ENCODE measurements around the gene MEGF11.
A peak's percentile ranks its signal among the peaks of the same experiment; 100 is the strongest.

Gene MEGF11

GRCh38 chr15:66131831-66132230, 121.7 kb downstream of the MEGF11 start:
- ChIA-PET CTCF (no interaction called here), POLR2A (no interaction called here)
- TF ChIP-seq ZFP69B (tag by site-specific recombination; IDR thresholded peaks at IDR 0.05) = no peak
- TF ChIP-seq ZNF416 (tag by site-specific recombination; IDR thresholded peaks at IDR 0.05) = no peak
- no peak for TF ChIP-seq BCL11A (tag by site-specific recombination; IDR thresholded peaks at IDR 0.05; ENCODE audit: low read depth)
- TF ChIP-seq ZNF629 (tag by site-specific recombination; IDR thresholded peaks at IDR 0.05) = no peak
- TF ChIP-seq ATF2 (tag by site-specific recombination; IDR thresholded peaks at IDR 0.05; ENCODE audit: low read depth) = no peak
- TF ChIP-seq ZNF19 (tag by site-specific recombination; IDR thresholded peaks at IDR 0.05; ENCODE audit: low read depth) = no peak
- TF ChIP-seq ZNF169 (tag by site-specific recombination; IDR thresholded peaks at IDR 0.05) = no peak
- TF ChIP-seq REPIN1 (tag by site-specific recombination; IDR thresholded peaks at IDR 0.05; ENCODE audit: low read depth) = no peak
- TF ChIP-seq ZNF621 (tag by site-specific recombination; IDR thresholded peaks at IDR 0.05) = no peak
- no peak for TF ChIP-seq TCF7L2 (IDR thresholded peaks at IDR 0.05; ENCODE audit: borderline replicate concordance, low read depth, low read length)
- no peak for TF ChIP-seq ZBTB44 (tag by site-specific recombination; IDR thresholded peaks at IDR 0.05)
- TF ChIP-seq ZNF391 (tag by site-specific recombination; IDR thresholded peaks at IDR 0.05; ENCODE audit: borderline replicate concordance, low read depth) = no peak
- no peak for TF ChIP-seq ZSCAN23 (tag by site-specific recombination; IDR thresholded peaks at IDR 0.05)
- TF ChIP-seq GLI2 (tag by site-specific recombination; IDR thresholded peaks at IDR 0.05; ENCODE audit: borderline replicate concordance, low read depth) = no peak
- Histone ChIP-seq H3K36me3 (ENCODE audit: control insufficient read depth in 2 of 2, insufficient read depth in 1 of 2, low read length in 2 of 2) (no peaks in the 10 kb centered on the region), H3K9me3 (ENCODE audit: control insufficient read depth, insufficient read depth, low read depth, low read length) (no peaks in the 10 kb centered on the region), H3K4me1 (ENCODE audit: control insufficient read depth, insufficient read depth, low read length) (no peaks in the 10 kb centered on the region), H3K4me3 (ENCODE audit: low read depth, low read length) (no peak overlapping the region), H3K27ac (ENCODE audit: extremely low read depth, low read depth, low read length) (no peak overlapping the region)

- CTCF ChIA-PET = no interaction called here
Observed at GRCh38 chr15:66131200-66131599, 122.3 kb downstream of the MEGF11 start.

GRCh38 chr15:66130496-66131034, 123.0 kb downstream of the MEGF11 start:
- H3K9me3 ChIP-seq (ENCODE audit: control insufficient read depth, insufficient read depth, low read depth, low read length) = no peaks in the 10 kb centered on the region
- no peak overlapping the region for H3K4me3 ChIP-seq (ENCODE audit: low read depth, low read length)
- H3K4me1 ChIP-seq (ENCODE audit: control insufficient read depth, insufficient read depth, low read length) = 0 out of 2 replicates have a peak, but pooled peaks cover 3% of the 10 kb centered on the region
- H3K27ac ChIP-seq (ENCODE audit: extremely low read depth, low read depth, low read length) = no peak overlapping the region
- ChIA-PET POLR2A (no interaction called here), CTCF (no interaction called here)
- H3K36me3 ChIP-seq (ENCODE audit: control insufficient read depth in 2 of 2, insufficient read depth in 1 of 2, low read length in 2 of 2) = no peaks in the 10 kb centered on the region
- TF ChIP-seq CTCF (tag by site-specific recombination; IDR thresholded peaks at IDR 0.05) = 0 out of 2 replicates have a peak, but pooled peaks have one; percentile 13
- TF ChIP-seq OVOL3 (tag by site-specific recombination; IDR thresholded peaks at IDR 0.05) = no peak
- TF ChIP-seq PRDM1 (tag by site-specific recombination; IDR thresholded peaks at IDR 0.05) = peak; percentile 91
- peak; percentile 91 for TF ChIP-seq ZNF366 (tag by site-specific recombination; conservative IDR thresholded peaks at IDR 0.05)

More at GRCh38 chr15:66131200-66131599, 122.3 kb downstream of the MEGF11 start:
- Histone ChIP-seq H3K27ac (ENCODE audit: extremely low read depth, low read depth, low read length) (no peak overlapping the region), H3K9me3 (ENCODE audit: control insufficient read depth, insufficient read depth, low read depth, low read length) (no peaks in the 10 kb centered on the region), H3K4me1 (ENCODE audit: control insufficient read depth, insufficient read depth, low read length) (0 out of 2 replicates have a peak, but pooled peaks cover under 1% of the 10 kb centered on the region), H3K4me3 (ENCODE audit: low read depth, low read length) (no peak overlapping the region), H3K36me3 (ENCODE audit: control insufficient read depth in 2 of 2, insufficient read depth in 1 of 2, low read length in 2 of 2) (no peaks in the 10 kb centered on the region)
- TF ChIP-seq ZNF658 (tag by site-specific recombination; IDR thresholded peaks at IDR 0.05) (no peak), ZFHX2 (tag by site-specific recombination; conservative IDR thresholded peaks at IDR 0.05) (peak; percentile 28; the same call in 1 of the 2 replicates)
- POLR2A ChIA-PET = no interaction called here
